Retinal pigment epithelial cell (primary cell): ENCODE measurements around the gene SEC24D.
A peak's percentile ranks its signal among the peaks of the same experiment; 100 is the strongest.

Experiments used
- DNase-seq: peaks from one replicate; pipeline ENCODE4 v3.0.0-alpha.2; 2010; ENCODE audit warnings: low read depth
- H3K4me3 ChIP-seq: 2 replicates; pipeline ENCODE4 v1.5.1; 2011; ENCODE audit warnings: mild to moderate bottlenecking, low read length, control low read depth, moderate library complexity
- CTCF ChIP-seq: conservative IDR thresholded peaks from 2 replicates; pipeline ENCODE4 v1.5.1; 2011; ENCODE audit warnings: low read depth, low read length, control low read depth, inconsistent platforms

SEC24D gene

DNA sequence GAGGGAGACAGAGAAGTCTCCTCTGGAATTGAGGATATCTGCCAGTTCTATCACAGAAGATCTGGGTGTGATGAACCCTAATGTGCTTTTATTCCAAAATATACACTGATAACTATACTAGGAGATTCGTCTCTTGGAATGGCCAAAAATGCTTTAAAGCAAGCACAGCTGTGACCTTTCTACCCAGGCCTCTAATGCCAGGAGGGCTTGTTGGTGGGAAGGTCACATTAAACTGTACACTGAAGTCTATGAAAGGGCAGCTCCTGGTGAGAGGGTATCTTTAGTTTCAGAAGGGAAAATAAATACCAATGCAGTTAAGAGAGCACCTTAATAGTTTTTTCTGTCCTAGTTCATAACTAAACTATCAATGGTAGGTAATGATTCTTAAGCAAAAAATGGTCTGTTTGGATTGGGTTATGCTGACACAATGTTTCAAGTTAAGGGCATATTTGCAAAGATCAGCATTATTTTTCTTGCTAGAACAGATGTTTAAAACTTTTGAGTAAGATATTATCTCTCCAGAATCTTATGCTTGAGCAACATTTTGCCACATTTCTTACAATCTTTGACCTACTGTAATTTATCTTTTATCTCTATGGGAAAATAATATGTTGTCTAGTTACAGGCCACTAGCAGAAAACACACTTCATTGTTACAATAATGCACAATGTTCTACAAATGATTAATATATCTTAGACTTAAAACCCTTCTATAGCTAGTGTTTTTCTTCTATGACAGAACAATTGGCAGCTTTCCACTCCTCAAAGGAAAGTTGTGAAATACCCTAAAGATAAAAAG, 59.6 kb downstream of the SEC24D start:
- no peak for TF ChIP-seq CTCF
- H3K4me3 ChIP-seq = no peak overlapping the region
- DNase-seq = no peak

DNA sequence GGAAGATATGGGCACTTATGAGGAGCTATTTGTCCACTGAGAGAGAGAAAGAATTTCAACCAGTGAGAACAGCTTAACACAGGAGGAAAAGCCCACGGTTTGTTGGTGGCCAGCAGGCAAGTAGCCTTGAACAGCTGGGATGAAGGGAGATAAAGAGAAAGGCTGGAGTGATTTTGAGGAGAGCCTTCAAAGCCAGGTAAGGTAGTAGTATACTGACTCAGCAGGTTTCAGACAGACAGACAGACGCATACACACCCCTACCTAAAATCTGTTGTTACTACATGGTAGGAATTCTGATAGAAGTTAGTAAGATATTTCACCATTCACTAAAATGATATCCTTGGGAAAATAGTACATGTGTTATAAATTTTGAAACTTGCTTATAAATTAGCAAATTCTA, 60.5 kb downstream of the SEC24D start:
- no peak overlapping the region for H3K4me3 ChIP-seq
- no peak for DNase-seq
- no peak for TF ChIP-seq CTCF

- no peak overlapping the region for H3K4me3 ChIP-seq
- no peak for DNase-seq
- TF ChIP-seq CTCF = no peak
These were observed 60.9 kb downstream of the SEC24D start for GRCh38 chr4:118774989-118775388.

DNA sequence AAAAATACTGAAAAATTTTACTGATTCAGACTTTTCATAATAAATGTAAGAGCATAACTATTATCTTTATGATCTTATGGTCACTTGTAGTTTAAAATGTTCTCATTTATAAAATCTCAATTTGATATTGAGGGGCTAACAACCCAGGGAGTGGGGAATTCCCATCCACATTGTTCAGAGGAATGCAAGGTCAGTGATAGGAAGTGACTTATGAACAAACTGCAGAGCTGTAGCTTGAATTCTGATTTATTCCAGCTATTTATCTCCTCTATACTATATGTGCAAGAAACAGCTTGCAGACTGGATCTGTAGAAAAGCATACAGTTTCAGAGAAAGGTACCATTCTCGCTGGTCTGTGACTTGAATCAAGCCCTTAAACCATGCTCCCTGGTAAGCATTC, 61.6 kb downstream of the SEC24D start:
- H3K4me3 ChIP-seq = no peak overlapping the region
- TF ChIP-seq CTCF = no peak
- DNase-seq = no peak

DNA sequence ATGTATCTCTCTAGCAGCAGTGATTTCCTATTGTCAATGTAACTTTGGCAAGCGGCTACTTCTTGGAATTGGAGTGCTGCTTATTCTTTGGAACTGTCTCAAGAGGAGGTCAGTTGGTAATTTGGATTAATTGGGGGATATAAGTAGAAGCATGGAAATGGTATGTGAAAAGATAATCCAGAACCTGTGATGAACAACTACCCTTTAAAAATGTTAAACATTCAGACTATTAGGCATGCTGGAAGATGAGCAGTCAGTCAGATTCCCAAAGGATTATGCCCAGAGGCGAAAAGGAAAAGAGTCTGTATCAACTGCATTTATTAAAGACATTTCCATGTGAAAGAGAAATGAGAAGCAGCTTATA, 62.5 kb downstream of the SEC24D start:
- DNase-seq = no peak
- TF ChIP-seq CTCF = no peak
- no peak overlapping the region for H3K4me3 ChIP-seq

GRCh38 chr4:118772767-118773428, 63.0 kb downstream of the SEC24D start:
- H3K4me3 ChIP-seq = no peak overlapping the region
- no peak for TF ChIP-seq CTCF
- no peak for DNase-seq

- no peak for DNase-seq
- H3K4me3 ChIP-seq = no peak overlapping the region
- peak; percentile 54 for TF ChIP-seq CTCF
These were observed 63.7 kb downstream of the SEC24D start for GRCh38 chr4:118772081-118772766.
